SK-N-SH treated with all-trans-retinoic acid at 6 μM for 48 hours (cell line): Measurements from ENCODE around the gene EFCAB7.

Experiments used
- ATAC-seq: fragments of 200-7000 bp; cut with Tn5 transposase; 3 replicates; pipeline ENCODE4 v1.9.1; 2020; ENCODE audit warnings: mild to moderate bottlenecking, moderate library complexity
- ARNTL ChIP-seq: fragments of 450-650 bp; formaldehyde crosslinking; IDR thresholded peaks from 2 replicates; pipeline ENCODE4 v1.5.0; 2020; ENCODE audit warnings: low read depth, mild to moderate bottlenecking, moderate library complexity, borderline replicate concordance
- BACH2 ChIP-seq: fragments of 250-450 bp; sonication (Bioruptor Pico); IDR thresholded peaks from 2 replicates; pipeline ENCODE4 v1.9.0; 2021; ENCODE audit warnings: mild to moderate bottlenecking, borderline replicate concordance
- CSDC2 ChIP-seq: fragments of 250-450 bp; sonication (Bioruptor Pico); IDR thresholded peaks from 2 replicates; pipeline ENCODE4 v1.5.0; 2020; ENCODE audit warnings: mild to moderate bottlenecking, moderate library complexity
- ESRRG ChIP-seq: fragments of 250-450 bp; sonication (Bioruptor Pico); IDR thresholded peaks from 2 replicates; pipeline ENCODE4 v1.6.1; 2021; ENCODE audit warnings: mild to moderate bottlenecking
- GLIS3 ChIP-seq: fragments of 250-450 bp; sonication (Bioruptor Pico); IDR thresholded peaks from 2 replicates; pipeline ENCODE4 v1.5.0; 2020; ENCODE audit warnings: mild to moderate bottlenecking, moderate library complexity
- OSR1 ChIP-seq: fragments of 250-450 bp; sonication (Bioruptor Pico); IDR thresholded peaks from 2 replicates; pipeline ENCODE4 v1.8.0; 2022; ENCODE audit warnings: moderate library complexity, mild to moderate bottlenecking, inconsistent platforms
- PPARA ChIP-seq: fragments of 250-450 bp; sonication (Bioruptor Pico); IDR thresholded peaks from 2 replicates; pipeline ENCODE4 v1.5.0; 2020; ENCODE audit warnings: mild to moderate bottlenecking, borderline replicate concordance
- RARB ChIP-seq: fragments of 250-450 bp; sonication (Bioruptor Pico); IDR thresholded peaks from 2 replicates; pipeline ENCODE4 v1.8.0; 2021; ENCODE audit warnings: mild to moderate bottlenecking, moderate library complexity
- SNAI2 ChIP-seq: fragments of 250-450 bp; sonication (Bioruptor Pico); IDR thresholded peaks from 2 replicates; pipeline ENCODE4 v1.5.0; 2020; ENCODE audit warnings: mild to moderate bottlenecking, moderate library complexity
- TCF4 ChIP-seq: fragments of 250-450 bp; sonication (Bioruptor Pico); IDR thresholded peaks from 2 replicates; pipeline ENCODE4 v1.8.0; 2021; ENCODE audit warnings: mild to moderate bottlenecking, moderate library complexity, borderline replicate concordance
- TOX ChIP-seq: fragments of 250-450 bp; sonication (Bioruptor Pico); IDR thresholded peaks from 2 replicates; pipeline ENCODE4 v1.8.0; 2021; ENCODE audit warnings: mild to moderate bottlenecking, moderate library complexity, borderline replicate concordance
- ZC3H10 ChIP-seq: fragments of 250-450 bp; sonication (Bioruptor Pico); IDR thresholded peaks from 2 replicates; pipeline ENCODE4 v1.5.1; 2021; ENCODE audit warnings: mild to moderate bottlenecking, moderate library complexity
- ZFP3 ChIP-seq: fragments of 250-450 bp; sonication (Bioruptor Pico); IDR thresholded peaks from 2 replicates; pipeline ENCODE4 v1.5.0; 2020; ENCODE audit warnings: mild to moderate bottlenecking, moderate library complexity
- ZFP30 ChIP-seq: fragments of 450-650 bp; formaldehyde crosslinking; IDR thresholded peaks from 2 replicates; pipeline ENCODE4 v1.5.0; 2022; ENCODE audit warnings: mild to moderate bottlenecking, moderate library complexity
- ZNF565 ChIP-seq: fragments of 450-650 bp; formaldehyde crosslinking; conservative IDR thresholded peaks from 2 replicates; pipeline ENCODE4 v1.5.0; 2020; ENCODE audit warnings: low read depth, mild to moderate bottlenecking, moderate library complexity
- ZNF8 ChIP-seq: fragments of 450-650 bp; formaldehyde crosslinking; IDR thresholded peaks from 2 replicates; pipeline ENCODE4 v1.5.0; 2020; ENCODE audit warnings: mild to moderate bottlenecking, moderate library complexity
- TF ChIP-seq, protein P1 (sequence below): fragments of 250-450 bp; sonication (Bioruptor Pico); IDR thresholded peaks from 2 replicates; pipeline ENCODE4 v1.8.0; 2020; ENCODE audit warnings: mild to moderate bottlenecking, moderate library complexity, borderline replicate concordance
- TF ChIP-seq, protein P2 (sequence below): fragments of 250-450 bp; sonication (Bioruptor Pico); IDR thresholded peaks from 2 replicates; pipeline ENCODE4 v1.5.1; 2021; ENCODE audit warnings: mild to moderate bottlenecking, moderate library complexity
- TF ChIP-seq, protein P3 (sequence below): fragments of 250-450 bp; sonication (Bioruptor Pico); IDR thresholded peaks from 2 replicates; pipeline ENCODE4 v1.5.0; 2020; ENCODE audit warnings: mild to moderate bottlenecking, moderate library complexity
- TF ChIP-seq, protein P4 (sequence below): fragments of 250-450 bp; sonication (Bioruptor Pico); IDR thresholded peaks from 2 replicates; pipeline ENCODE4 v1.8.0; 2021; ENCODE audit warnings: low read depth, mild to moderate bottlenecking, moderate library complexity, borderline replicate concordance

Gene EFCAB7

DNA sequence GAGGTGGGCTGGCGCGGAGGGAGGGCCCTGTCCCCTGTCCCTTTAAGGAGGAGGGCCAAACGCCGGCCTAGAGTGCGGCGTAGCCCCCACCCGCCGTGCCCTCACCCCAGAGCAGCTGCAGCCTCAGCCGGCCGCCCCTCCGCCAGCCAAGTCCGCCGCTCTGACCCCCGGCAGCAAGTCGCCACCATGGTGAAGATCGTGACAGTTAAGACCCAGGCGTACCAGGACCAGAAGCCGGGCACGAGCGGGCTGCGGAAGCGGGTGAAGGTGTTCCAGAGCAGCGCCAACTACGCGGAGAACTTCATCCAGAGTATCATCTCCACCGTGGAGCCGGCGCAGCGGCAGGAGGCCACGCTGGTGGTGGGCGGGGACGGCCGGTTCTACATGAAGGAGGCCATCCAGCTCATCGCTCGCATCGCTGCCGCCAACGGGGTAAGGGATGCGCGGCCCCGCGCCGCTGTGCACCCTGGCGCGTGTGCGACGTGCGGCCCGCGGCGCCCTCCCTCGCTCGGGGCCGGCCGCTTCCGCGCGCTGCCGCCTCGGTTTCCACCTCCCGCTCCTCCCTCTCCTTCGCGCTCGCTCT lies 70.1 kb downstream of the EFCAB7 start, which contains the start of gene PGM1:
TSS of gene PGM1 (plus strand) at position 109 of the 583 bp plus-strand sequence. CDS start at position 187, 78 bp downstream.
- TF ChIP-seq ZNF8 (peak; percentile 85), TCF4 (CRISPR knock-in tag) (no peak)
- ATAC-seq, result peak; percentile 94

DNA sequence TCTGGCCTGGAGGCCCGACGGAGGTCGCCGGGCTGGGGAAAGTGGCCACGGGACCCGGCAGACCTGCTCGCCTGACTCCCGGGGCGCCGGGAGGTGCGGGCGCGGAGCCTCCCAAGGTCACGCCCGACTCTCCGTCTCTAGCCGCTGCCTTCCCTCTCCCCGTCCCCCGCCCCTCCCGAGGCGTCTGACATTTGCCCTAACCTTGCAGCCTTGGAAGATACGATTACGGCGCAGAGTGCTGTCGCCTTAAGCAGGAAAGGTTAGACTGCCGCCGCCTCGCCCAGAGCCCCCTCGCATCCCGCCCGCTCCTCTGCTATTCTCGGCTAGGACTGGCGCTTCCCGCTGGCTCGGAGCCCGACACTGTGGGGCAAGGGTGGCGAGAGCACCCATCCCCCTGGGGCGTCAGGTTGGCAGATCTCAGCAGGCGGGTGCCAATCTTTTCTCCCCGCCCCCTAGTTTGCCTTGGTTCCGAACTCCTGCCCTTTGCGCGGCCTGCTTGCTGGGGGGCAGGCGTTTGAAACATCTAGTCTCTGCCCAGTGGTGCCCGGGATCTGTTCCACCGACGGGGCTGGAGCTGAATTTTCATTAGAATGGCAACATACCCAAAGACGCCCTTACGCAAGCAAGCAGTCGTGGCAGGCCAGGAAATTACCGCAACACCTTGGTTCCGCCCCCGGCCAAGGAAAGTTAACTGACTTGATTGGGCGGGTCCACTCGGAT lies 70.7 kb downstream of the EFCAB7 start:
- TF ChIP-seq ZFP3 (CRISPR knock-in tag) (no peak), ARNTL (CRISPR knock-in tag) (no peak), OSR1 (CRISPR knock-in tag) (no peak), PPARA (CRISPR knock-in tag) (no peak), ZNF8 (no peak), SNAI2 (CRISPR knock-in tag) (no peak), TOX (CRISPR knock-in tag) (no peak), RARB (no peak), ESRRG (CRISPR knock-in tag) (no peak)
- TF ChIP-seq, protein P1, sequence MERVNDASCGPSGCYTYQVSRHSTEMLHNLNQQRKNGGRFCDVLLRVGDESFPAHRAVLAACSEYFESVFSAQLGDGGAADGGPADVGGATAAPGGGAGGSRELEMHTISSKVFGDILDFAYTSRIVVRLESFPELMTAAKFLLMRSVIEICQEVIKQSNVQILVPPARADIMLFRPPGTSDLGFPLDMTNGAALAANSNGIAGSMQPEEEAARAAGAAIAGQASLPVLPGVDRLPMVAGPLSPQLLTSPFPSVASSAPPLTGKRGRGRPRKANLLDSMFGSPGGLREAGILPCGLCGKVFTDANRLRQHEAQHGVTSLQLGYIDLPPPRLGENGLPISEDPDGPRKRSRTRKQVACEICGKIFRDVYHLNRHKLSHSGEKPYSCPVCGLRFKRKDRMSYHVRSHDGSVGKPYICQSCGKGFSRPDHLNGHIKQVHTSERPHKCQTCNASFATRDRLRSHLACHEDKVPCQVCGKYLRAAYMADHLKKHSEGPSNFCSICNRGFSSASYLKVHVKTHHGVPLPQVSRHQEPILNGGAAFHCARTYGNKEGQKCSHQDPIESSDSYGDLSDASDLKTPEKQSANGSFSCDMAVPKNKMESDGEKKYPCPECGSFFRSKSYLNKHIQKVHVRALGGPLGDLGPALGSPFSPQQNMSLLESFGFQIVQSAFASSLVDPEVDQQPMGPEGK, result no peak

DNA sequence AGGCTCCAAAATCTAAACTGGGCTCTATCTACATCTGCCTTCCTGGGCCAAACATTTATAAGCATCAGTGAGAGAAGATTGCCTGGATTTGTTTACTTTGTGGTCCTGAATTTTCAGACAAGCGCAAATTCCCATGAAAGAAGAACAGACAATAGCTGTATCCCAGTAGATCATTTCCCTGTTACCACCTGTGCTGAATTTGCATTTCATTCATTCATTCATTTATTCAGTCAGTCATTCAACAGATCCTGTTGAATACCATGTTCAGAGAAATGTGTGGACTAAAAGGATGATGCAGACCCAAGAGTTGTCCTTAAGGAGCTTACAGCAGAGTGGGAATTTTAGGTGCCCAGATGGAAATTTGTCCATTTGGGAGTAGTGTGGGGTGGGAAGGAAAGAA lies 72.1 kb downstream of the EFCAB7 start:
- no peak for ATAC-seq
- TF ChIP-seq ZFP30 (CRISPR knock-in tag) (no peak), CSDC2 (CRISPR knock-in tag) (no peak), SNAI2 (CRISPR knock-in tag) (no peak), TOX (CRISPR knock-in tag) (no peak), ZNF565 (CRISPR knock-in tag) (no peak), BACH2 (no peak)
- TF ChIP-seq, protein P2, sequence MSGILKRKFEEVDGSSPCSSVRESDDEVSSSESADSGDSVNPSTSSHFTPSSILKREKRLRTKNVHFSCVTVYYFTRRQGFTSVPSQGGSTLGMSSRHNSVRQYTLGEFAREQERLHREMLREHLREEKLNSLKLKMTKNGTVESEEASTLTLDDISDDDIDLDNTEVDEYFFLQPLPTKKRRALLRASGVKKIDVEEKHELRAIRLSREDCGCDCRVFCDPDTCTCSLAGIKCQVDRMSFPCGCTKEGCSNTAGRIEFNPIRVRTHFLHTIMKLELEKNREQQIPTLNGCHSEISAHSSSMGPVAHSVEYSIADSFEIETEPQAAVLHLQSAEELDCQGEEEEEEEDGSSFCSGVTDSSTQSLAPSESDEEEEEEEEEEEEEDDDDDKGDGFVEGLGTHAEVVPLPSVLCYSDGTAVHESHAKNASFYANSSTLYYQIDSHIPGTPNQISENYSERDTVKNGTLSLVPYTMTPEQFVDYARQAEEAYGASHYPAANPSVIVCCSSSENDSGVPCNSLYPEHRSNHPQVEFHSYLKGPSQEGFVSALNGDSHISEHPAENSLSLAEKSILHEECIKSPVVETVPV (CRISPR knock-in tag), result no peak
- TF ChIP-seq, protein P3, sequence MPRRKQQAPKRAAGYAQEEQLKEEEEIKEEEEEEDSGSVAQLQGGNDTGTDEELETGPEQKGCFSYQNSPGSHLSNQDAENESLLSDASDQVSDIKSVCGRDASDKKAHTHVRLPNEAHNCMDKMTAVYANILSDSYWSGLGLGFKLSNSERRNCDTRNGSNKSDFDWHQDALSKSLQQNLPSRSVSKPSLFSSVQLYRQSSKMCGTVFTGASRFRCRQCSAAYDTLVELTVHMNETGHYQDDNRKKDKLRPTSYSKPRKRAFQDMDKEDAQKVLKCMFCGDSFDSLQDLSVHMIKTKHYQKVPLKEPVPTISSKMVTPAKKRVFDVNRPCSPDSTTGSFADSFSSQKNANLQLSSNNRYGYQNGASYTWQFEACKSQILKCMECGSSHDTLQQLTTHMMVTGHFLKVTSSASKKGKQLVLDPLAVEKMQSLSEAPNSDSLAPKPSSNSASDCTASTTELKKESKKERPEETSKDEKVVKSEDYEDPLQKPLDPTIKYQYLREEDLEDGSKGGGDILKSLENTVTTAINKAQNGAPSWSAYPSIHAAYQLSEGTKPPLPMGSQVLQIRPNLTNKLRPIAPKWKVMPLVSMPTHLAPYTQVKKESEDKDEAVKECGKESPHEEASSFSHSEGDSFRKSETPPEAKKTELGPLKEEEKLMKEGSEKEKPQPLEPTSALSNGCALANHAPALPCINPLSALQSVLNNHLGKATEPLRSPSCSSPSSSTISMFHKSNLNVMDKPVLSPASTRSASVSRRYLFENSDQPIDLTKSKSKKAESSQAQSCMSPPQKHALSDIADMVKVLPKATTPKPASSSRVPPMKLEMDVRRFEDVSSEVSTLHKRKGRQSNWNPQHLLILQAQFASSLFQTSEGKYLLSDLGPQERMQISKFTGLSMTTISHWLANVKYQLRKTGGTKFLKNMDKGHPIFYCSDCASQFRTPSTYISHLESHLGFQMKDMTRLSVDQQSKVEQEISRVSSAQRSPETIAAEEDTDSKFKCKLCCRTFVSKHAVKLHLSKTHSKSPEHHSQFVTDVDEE, result no peak

More for the DNA sequence above, 70.7 kb downstream of the EFCAB7 start:
- ATAC-seq, result peak; percentile 68

DNA sequence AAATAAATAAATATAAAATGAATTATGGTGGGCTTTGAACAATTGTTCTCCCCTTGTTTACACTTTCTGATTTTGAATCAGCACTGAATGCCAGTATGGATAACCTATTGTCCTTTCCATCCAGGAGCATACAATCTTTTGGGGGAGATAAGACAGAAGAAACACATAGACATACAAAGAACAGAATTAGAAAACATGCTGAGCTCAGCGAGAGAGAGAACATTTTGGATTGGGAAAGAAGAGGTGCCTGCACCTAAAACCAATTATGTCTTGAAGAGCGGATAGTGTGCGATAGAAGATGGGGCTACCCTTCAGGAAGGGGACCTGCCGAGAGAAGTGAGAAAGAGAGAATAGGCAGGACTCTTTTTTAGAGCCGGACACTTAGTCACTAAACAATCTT lies 76.5 kb downstream of the EFCAB7 start:
- TF ChIP-seq, protein P4, sequence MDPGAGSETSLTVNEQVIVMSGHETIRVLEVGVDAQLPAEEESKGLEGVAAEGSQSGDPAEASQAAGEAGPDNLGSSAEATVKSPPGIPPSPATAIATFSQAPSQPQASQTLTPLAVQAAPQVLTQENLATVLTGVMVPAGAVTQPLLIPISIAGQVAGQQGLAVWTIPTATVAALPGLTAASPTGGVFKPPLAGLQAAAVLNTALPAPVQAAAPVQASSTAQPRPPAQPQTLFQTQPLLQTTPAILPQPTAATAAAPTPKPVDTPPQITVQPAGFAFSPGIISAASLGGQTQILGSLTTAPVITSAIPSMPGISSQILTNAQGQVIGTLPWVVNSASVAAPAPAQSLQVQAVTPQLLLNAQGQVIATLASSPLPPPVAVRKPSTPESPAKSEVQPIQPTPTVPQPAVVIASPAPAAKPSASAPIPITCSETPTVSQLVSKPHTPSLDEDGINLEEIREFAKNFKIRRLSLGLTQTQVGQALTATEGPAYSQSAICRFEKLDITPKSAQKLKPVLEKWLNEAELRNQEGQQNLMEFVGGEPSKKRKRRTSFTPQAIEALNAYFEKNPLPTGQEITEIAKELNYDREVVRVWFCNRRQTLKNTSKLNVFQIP (CRISPR knock-in tag), result no peak
- no peak for TF ChIP-seq ZNF565 (CRISPR knock-in tag)
- no peak for TF ChIP-seq GLIS3 (CRISPR knock-in tag)
- TF ChIP-seq ZC3H10 (CRISPR knock-in tag), result no peak
- TF ChIP-seq ZNF8, result no peak
- no peak for ATAC-seq
